Gastrocnemius medialis (tissue), 4 donors: ENCODE data around the gene GCHFR.

Experiments
- CTCF ChIP-seq, 5 experiments: fragments of 450-650 bp in 3 of 5; fragments of 200-600 bp in 2 of 5; sonication (generic) in 2 of 5; IDR thresholded peaks in 4 of 5; conservative IDR thresholded peaks in 1 of 5; 1 replicate in 4 of 5; 2 replicates in 1 of 5; pipeline ENCODE4 v1.5.1; 2016 to 2019; ENCODE audit warnings: antibody characterized with exemption in 5 of 5, mild to moderate bottlenecking in 3 of 5, moderate library complexity in 3 of 5
- POLR2A ChIP-seq, 2 donors: fragments of 450-650 bp; IDR thresholded peaks; one replicate each; pipeline ENCODE4 v1.6.1; 2017; ENCODE audit warnings: antibody characterized with exemption in 2 of 2, mild to moderate bottlenecking in 2 of 2, moderate library complexity in 2 of 2

GRCh38 chr15:40723919-40724318, 39.9 kb upstream of the GCHFR start:
- TF ChIP-seq CTCF (IDR thresholded peaks at IDR 0.05 in 4 of 5, conservative IDR thresholded peaks at IDR 0.05 in 1 of 5) (no peak), POLR2A (IDR thresholded peaks at IDR 0.05) (no peak)
